NAMALWA (cell line): ENCODE measurements around the gene SELENOW.

Source experiments
- DNase-seq: peaks from one replicate; pipeline ENCODE4 v3.0.0-alpha.2; 2015; ENCODE audit warnings: low spot score

The SELENOW gene

DNA sequence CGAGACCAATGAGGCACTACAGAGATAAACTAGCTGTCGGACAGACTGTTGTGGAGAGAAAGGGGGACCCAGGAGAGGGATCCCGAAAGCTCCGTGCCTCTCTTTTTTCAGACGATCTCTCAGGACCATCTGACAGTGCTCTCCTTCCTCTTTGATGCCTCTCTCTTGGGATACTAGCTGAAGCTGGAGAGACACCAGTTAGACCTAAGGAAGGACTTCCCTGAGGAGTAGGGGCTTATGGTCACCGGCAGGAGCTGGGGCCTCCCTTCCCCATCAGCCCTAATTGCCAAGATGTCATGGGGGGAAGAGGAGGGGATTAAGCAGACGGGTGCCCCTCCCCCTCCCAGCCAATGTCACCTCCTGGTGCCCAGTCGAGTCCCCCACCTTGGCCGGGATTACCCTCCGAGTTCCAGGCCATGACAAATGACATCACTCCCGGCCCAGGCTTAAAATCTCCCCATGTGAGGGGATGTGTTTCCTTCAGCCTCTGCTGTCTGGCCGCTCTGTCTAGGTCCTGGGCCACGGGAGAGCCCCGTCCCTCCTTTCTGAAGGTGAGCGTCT, 43.0 kb downstream of the SELENOW start, which contains the start of gene CRX:
Gene CRX (plus strand): TSS at position 478 of the 561 bp plus-strand sequence. CDS start 12,507 bp downstream, outside the sequence.
- no peak for DNase-seq

DNA sequence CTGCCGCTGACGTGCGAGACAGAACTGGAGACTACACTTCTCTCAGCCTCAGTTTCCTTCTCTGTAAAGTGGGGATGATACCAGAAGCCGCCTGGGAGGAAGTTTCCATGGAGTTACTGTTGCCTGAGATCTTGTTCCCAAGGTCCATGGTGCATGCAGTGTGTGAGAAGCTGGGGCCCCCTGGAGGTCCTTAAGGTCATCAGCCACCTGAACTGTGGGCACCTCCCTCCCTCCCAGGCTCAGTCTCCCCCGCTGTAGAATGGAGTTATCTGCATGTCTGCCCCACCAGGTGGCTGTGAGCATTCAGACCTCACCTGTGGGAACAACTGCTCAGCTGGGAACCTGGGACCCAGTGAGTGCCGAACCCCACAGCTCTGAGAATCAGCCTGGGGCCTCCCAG, 45.9 kb downstream of the SELENOW start:
- no peak for DNase-seq

DNA sequence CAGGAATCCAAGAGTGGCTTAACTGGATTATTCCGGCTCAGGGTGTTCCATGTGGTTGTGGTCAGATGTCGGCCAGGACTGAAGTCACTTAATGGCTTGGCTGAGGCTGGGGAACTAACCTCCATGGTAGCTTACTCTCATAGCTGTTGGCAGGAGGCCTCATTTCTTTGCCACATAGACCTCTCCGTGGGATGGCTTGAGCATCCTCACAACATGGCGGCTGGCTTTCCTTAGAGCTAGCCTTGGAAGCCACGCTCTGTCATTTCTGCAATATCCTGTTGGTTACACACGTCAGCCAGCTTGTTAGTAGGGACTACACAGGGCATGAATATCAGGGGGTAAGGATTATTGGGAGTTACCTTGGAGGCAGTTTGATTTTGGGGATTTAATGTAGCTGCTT, 48.3 kb downstream of the SELENOW start:
- DNase-seq = no peak

DNA sequence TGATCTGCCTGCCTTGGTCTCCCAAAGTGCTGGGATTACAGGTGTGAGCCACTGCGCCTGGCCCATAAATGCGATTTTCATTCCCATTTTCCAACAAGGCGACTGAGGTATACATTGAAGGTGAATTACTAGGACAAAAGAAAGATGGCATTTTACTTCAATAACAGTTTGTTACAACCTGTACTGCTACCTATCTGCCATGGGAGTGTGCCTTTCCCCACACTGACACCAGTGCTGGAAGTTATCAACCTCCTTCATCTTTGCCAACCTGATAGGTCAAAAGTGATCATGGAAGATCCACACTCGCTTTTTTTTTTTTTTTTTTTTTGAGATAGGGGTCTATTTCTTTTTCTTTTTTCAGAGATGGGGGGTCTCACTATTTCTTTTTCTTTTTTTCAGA, 54.2 kb downstream of the SELENOW start:
- no peak for DNase-seq
